GM23338 (cell line): ENCODE results near the gene TAF11L7.

Experiments used
- CREB1 ChIP-seq: fragments of 250-450 bp; sonication (Bioruptor Pico); IDR thresholded peaks from 2 replicates; pipeline ENCODE4 v1.5.0; 2020; ENCODE audit warnings: low read depth, mild to moderate bottlenecking, moderate library complexity
- EZH2 ChIP-seq: fragments of 200-600 bp; sonication (generic); IDR thresholded peaks from one replicate; pipeline ENCODE4 v1.8.0; 2017; ENCODE audit warnings: antibody characterized with exemption, mild to moderate bottlenecking, low read depth; ENCODE audit not compliant: unreplicated experiment
- EZH2phosphoT487 ChIP-seq: fragments of 200-600 bp; sonication (generic); IDR thresholded peaks from one replicate; pipeline ENCODE4 v1.8.1; 2018; ENCODE audit warnings: antibody characterized with exemption; ENCODE audit not compliant: unreplicated experiment
- JUNB ChIP-seq: IDR thresholded peaks from one replicate; pipeline ENCODE4 v1.6.1; 2016; ENCODE audit warnings: antibody characterized with exemption; ENCODE audit not compliant: unreplicated experiment
- POLR2AphosphoS5 ChIP-seq: IDR thresholded peaks from 2 replicates; pipeline ENCODE4 v1.6.1; 2016; ENCODE audit warnings: antibody characterized with exemption, low read depth
- ZNF331 ChIP-seq: fragments of 250-450 bp; sonication (Bioruptor Pico); IDR thresholded peaks from 2 replicates; pipeline ENCODE4 v1.5.0; 2020; ENCODE audit warnings: low read depth, mild to moderate bottlenecking, moderate library complexity
- TF ChIP-seq, protein P1 (sequence below), 2 experiments: fragments of 200-600 bp in 1 of 2; sonication (generic) in 1 of 2; conservative IDR thresholded peaks; 2 replicates each; pipeline versions ENCODE4 v1.5.1 to v1.6.1; 2016 to 2017; ENCODE audit warnings: antibody characterized with exemption in 2 of 2, low read depth in 2 of 2, mild to moderate bottlenecking in 2 of 2, moderate library complexity in 1 of 2
- TF ChIP-seq, protein P2 (sequence below): IDR thresholded peaks from one replicate; pipeline ENCODE4 v1.6.1; 2018; ENCODE audit warnings: antibody characterized with exemption; ENCODE audit not compliant: unreplicated experiment
- TF ChIP-seq, protein P3 (sequence below): IDR thresholded peaks from 2 replicates; pipeline ENCODE4 v1.6.1; 2016; ENCODE audit warnings: antibody characterized with exemption

DNA sequence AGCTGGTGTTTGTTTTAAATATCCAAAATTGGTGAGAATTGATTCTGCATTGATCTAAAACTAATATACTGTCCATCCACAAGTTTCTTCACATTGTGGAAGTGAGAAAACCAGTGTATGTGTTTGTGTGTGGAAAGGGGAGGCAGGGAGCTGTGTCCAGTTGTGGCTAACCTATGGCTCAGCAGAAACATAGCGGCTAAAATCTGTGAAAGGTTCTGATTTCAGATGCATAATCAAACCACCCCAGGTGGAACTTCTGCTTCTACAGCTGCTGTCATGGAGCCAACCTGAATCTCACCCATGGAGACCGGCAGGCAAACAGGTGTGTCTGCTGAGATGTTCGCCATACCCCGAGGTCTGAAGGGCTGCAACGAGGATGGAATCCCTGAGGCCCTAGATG is 48.6 kb upstream of the TAF11L7 start, which contains the start of gene TAF11L14:
- TF ChIP-seq, protein P1, sequence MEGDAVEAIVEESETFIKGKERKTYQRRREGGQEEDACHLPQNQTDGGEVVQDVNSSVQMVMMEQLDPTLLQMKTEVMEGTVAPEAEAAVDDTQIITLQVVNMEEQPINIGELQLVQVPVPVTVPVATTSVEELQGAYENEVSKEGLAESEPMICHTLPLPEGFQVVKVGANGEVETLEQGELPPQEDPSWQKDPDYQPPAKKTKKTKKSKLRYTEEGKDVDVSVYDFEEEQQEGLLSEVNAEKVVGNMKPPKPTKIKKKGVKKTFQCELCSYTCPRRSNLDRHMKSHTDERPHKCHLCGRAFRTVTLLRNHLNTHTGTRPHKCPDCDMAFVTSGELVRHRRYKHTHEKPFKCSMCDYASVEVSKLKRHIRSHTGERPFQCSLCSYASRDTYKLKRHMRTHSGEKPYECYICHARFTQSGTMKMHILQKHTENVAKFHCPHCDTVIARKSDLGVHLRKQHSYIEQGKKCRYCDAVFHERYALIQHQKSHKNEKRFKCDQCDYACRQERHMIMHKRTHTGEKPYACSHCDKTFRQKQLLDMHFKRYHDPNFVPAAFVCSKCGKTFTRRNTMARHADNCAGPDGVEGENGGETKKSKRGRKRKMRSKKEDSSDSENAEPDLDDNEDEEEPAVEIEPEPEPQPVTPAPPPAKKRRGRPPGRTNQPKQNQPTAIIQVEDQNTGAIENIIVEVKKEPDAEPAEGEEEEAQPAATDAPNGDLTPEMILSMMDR (conservative IDR thresholded peaks at IDR 0.05; ENCODE audit: low read depth in 2 of 2), result no peak
- TF ChIP-seq, protein P2, sequence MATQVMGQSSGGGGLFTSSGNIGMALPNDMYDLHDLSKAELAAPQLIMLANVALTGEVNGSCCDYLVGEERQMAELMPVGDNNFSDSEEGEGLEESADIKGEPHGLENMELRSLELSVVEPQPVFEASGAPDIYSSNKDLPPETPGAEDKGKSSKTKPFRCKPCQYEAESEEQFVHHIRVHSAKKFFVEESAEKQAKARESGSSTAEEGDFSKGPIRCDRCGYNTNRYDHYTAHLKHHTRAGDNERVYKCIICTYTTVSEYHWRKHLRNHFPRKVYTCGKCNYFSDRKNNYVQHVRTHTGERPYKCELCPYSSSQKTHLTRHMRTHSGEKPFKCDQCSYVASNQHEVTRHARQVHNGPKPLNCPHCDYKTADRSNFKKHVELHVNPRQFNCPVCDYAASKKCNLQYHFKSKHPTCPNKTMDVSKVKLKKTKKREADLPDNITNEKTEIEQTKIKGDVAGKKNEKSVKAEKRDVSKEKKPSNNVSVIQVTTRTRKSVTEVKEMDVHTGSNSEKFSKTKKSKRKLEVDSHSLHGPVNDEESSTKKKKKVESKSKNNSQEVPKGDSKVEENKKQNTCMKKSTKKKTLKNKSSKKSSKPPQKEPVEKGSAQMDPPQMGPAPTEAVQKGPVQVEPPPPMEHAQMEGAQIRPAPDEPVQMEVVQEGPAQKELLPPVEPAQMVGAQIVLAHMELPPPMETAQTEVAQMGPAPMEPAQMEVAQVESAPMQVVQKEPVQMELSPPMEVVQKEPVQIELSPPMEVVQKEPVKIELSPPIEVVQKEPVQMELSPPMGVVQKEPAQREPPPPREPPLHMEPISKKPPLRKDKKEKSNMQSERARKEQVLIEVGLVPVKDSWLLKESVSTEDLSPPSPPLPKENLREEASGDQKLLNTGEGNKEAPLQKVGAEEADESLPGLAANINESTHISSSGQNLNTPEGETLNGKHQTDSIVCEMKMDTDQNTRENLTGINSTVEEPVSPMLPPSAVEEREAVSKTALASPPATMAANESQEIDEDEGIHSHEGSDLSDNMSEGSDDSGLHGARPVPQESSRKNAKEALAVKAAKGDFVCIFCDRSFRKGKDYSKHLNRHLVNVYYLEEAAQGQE, result no peak
- TF ChIP-seq CREB1 (CRISPR knock-in tag) (no peak), EZH2 (no peak), POLR2AphosphoS5 (no peak), EZH2phosphoT487 (no peak), JUNB (no peak), ZNF331 (CRISPR knock-in tag) (no peak)
- TF ChIP-seq, protein P3, sequence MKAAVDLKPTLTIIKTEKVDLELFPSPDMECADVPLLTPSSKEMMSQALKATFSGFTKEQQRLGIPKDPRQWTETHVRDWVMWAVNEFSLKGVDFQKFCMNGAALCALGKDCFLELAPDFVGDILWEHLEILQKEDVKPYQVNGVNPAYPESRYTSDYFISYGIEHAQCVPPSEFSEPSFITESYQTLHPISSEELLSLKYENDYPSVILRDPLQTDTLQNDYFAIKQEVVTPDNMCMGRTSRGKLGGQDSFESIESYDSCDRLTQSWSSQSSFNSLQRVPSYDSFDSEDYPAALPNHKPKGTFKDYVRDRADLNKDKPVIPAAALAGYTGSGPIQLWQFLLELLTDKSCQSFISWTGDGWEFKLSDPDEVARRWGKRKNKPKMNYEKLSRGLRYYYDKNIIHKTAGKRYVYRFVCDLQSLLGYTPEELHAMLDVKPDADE, result no peak
